HG02623 (cell line): Measurements from ENCODE around the gene ALG6.

ENCODE experiments used
- ATAC-seq: cut with Tn5 transposase; IDR thresholded peaks from one replicate; pipeline ENCODE4 v1.9.1; 2021; ENCODE audit warnings: moderate library complexity; ENCODE audit not compliant: unreplicated experiment

The ALG6 gene

DNA sequence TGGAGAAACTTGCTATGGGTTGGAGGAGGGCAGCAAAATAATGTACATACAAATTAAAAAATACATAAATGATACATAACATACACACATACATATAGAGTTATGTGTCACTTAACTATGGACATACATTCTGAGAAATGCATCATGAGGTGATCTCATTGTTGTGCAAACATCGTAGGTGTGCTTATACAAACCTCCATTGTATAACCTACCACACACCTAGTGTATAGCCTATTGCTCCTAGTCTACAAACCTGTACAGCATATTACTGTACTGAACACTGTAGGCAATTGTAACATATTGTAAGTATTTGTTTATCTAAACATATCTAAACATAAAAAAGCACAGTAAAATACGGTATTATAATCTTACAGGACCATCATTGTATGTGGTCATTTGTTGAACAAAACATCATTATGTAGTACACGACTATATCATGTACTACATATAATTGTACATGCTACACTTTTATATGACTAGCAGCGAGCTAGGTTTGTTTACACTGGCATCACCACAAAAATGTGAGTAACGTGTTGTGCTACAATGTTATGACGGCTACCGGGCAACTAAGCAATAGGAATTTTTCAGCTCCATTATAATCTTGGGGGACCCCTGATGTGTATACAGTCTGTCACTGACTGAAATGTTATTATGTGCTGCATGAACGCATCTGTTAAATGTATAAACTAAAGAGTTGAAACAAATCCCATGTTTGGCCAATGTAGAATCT, 120.1 kb downstream of the ALG6 start:
- no peak for ATAC-seq
